GM12874 (cell line): ENCODE results near the gene CAPN12.

ENCODE experiments used
- TF ChIP-seq, protein P1 (sequence below): IDR thresholded peaks from 2 replicates; pipeline ENCODE4 v1.5.1; 2011; ENCODE audit warnings: low read depth, mild to moderate bottlenecking, control low read depth, low read length, moderate library complexity; ENCODE audit not compliant: insufficient read depth

The CAPN12 gene

DNA sequence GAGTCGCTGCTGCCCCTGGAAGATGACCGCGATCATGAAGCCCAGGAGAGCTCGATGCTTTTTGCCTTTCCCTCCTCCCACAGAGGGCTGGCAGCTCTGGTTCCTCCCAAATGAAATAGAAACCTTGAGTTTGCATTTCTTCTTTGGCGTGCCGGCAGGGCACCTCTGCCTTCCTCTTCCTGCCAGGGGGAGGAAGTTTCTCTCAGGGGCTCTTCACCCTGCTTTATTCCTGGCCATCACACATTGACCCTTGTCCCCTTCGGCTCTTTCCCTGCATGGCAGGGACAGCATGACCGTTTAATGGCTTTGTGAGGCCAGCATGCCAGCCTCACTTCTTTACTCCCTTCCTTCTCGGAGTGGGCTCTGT lies 49.0 kb downstream of the CAPN12 start:
- TF ChIP-seq, protein P1, sequence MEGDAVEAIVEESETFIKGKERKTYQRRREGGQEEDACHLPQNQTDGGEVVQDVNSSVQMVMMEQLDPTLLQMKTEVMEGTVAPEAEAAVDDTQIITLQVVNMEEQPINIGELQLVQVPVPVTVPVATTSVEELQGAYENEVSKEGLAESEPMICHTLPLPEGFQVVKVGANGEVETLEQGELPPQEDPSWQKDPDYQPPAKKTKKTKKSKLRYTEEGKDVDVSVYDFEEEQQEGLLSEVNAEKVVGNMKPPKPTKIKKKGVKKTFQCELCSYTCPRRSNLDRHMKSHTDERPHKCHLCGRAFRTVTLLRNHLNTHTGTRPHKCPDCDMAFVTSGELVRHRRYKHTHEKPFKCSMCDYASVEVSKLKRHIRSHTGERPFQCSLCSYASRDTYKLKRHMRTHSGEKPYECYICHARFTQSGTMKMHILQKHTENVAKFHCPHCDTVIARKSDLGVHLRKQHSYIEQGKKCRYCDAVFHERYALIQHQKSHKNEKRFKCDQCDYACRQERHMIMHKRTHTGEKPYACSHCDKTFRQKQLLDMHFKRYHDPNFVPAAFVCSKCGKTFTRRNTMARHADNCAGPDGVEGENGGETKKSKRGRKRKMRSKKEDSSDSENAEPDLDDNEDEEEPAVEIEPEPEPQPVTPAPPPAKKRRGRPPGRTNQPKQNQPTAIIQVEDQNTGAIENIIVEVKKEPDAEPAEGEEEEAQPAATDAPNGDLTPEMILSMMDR = no peak

DNA sequence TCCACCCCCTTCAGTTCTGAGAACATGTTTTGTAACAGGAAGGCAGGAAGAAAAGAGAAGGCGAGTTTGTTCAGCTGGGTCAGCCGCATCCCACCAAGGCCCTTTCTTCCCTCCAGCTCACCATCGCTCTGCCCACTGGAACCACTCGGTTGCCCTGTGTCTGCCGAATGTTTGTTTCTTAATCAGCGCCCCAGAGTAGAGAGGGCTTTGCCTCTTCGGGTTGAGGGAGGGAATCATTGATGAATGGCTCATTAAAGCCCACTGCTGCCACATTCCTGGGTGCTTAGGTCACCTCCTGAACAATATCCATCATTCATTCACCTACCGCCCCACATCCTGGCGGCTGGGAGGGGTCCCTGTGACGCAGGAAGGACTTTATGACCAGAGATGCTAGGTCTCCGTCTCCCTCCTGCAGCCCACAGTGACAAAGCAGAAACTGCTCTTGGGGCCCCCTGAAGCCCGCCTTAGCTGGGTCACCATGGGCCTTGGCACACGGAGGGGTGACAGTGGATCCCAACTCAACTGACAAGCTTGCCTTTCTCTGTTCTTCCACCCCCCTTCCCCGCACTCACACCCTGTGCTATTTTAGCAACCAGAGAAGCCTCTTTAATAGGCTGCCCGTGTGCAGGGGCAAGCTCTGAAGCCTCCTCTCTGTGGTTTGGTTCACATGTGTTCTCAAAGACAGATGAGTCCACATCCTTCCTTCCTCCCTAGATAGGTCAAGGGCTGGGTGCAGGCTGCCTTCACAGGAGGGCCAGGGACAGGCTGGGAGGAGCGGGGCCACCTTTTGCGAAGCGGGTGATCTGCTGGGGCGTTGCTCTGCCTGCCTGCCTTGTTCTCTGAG lies 50.7 kb downstream of the CAPN12 start:
- TF ChIP-seq, protein P1 = no peak

DNA sequence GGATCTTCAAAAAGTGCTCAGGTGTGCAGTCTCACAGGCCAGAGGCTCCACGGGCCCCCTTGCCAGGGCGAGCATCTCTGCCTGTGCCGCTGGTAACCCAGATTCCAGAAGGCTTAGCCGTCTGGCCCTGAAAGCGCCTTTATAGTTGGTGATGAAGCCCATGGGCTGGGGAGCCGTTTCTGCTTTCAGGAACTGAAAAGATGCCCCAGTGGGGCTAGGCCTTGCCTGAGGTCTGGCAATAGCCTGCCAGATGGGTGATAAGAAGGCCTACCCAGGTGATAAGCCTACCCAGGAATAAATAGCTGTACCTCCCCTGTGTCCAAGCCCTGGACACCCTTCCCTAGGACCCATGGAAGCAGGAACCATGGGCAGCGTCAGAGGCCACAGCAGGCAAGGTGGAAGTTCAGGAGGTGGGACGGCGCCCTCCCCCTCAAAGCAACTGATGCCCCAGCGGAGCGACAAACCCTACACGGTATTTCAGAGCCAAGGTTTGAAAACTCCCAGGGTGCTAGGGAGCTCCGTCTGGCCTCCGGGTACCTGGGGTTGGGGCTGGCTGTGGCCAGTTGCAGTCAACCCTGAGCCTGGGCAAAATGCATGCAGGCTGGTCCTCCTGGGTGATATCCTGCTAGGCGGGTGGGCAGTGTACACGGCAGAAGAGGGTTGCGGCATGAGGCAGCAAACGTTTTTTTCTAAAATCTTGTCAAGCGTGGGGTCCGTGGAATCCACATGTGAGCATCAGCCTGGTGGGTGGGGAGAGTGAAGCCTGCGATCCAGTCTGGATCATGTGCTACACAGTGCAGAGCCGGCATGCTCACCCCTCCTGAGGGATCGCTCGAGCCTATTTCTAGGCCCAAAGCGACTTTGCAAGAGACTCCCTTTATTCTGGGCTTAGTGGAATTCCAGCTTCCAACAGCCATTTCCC lies 51.6 kb downstream of the CAPN12 start:
- TF ChIP-seq, protein P1 = no peak

DNA sequence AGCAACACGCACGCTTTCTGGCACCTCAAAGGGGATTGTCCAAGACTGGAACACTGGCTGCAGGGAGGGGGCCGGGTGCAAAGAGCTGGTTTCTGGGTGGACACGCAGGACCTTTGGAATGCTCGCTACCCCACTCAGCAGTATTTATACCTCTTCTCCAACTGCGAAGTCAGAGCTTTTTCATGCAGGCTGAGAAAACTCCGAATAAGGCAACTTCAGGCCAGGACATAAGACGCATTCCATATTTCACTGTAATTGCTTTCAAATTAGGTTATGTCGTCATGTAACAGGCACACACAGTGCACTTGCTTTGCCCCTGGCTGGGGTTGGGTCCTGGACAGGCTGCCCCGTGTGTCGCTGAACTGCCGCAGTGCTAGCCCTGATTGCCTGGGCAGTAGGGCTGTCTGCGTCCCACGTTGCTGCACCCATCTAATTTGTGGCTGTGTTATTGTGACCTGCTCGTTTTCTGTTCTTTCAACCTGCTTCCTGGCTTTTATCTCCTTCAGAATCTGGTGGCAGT lies 52.3 kb downstream of the CAPN12 start:
- TF ChIP-seq, protein P1 = no peak

DNA sequence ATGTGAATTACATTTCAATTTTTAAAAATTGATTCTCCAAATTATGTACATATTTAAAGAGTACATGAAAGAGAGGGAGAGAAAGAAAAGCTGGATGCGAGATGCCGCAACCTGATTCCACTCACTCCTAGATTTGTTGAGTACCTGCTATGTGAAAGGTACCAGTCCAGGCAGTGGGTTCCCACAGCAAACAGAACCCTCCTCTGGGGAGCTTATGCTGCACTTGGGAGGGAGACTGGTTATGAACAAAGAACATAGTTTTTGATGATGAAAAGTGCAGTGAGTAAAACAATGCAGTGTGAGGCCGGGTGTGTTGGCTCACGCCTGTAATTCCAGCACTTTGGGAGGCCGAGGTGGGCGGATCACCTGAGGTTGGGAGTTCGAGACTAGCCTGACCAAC lies 53.4 kb downstream of the CAPN12 start:
- TF ChIP-seq, protein P1 = no peak

DNA sequence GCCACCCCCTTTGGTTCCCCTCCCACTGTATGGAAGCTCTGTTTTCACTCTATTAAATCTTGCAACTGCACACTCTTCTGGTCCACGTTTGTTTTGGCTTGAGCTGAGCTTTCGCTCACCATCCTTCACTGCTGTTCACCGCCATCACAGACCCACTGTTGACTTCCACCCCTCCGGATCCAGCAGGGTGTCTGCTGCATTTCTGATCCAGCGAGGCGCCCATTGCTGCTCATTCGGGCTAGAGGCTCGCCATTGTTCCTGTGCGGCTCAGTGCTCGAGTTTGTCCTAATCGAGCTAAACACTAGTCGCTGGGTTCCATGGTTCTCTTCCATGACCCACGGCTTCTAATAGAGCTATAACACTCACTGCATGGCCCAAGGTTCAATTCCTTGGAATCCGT lies 54.1 kb downstream of the CAPN12 start:
- TF ChIP-seq, protein P1 = no peak

DNA sequence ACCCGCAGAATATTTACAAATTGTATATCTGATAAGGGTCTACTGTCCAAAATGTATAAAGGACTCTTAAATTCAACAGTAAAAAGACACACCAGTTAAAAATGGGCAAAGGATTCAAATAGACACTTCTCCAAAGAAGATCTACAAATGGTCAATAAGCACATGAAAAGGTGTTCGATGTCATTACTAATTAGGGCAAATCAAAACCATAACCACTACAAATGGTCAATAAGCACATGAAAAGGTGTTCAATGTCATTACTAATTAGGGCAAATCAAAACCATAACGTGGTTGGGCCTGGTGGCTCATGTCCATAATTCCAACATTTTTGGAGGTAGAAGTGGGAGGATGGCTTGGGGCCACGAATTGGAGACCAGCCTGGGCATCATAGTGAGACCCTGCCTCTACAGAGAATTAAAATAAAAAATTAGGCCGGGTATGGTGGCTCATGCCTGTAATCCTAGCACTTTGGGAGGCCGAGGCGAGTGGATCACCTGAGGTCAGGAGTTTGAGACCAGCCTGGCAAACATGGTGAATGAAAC lies 56.4 kb downstream of the CAPN12 start:
- TF ChIP-seq, protein P1 = no peak
